ENCODE data around the gene CDC14B.

The CDC14B gene

DNA sequence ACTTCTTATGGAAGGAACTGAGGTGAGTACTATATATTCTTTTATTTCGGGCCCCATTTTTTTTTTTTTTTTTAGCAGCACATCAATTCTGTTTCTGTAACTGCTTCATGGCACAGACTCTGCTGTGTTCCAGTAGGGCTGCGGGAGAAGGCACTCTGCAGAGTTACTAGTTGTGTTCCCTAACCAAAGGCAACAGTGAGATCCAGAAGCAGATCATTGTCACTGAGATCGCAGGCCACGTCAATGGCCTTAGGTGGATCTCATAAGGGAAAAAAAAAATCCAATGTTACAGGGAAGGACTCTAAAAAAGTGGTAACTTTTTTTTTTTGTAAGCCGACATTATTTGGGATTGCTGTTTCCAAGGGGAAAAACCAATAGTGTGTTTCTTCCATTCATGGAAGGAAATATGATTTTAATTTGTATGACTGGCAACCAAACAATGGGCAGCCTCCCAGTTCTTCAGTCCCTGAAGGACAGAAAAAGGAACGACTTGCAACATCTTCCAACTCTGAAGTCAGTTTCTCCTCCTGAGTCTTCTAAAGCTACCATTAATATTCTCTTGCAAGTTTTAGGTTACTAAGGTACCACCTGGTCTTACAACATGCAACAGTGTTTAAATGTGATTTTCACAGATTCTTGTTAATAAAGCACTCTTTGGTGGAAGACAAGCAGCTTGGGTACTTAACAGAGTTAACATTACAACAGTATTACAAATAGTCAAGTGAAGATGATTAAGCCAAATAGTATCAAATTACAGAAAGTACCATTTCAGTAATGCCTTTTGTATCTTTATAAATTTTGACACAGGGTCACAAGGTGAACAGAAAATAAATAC is 116.9 kb downstream of the CDC14B start:
- DNase-seq (ENCODE audit: low spot score) = no peak

DNA sequence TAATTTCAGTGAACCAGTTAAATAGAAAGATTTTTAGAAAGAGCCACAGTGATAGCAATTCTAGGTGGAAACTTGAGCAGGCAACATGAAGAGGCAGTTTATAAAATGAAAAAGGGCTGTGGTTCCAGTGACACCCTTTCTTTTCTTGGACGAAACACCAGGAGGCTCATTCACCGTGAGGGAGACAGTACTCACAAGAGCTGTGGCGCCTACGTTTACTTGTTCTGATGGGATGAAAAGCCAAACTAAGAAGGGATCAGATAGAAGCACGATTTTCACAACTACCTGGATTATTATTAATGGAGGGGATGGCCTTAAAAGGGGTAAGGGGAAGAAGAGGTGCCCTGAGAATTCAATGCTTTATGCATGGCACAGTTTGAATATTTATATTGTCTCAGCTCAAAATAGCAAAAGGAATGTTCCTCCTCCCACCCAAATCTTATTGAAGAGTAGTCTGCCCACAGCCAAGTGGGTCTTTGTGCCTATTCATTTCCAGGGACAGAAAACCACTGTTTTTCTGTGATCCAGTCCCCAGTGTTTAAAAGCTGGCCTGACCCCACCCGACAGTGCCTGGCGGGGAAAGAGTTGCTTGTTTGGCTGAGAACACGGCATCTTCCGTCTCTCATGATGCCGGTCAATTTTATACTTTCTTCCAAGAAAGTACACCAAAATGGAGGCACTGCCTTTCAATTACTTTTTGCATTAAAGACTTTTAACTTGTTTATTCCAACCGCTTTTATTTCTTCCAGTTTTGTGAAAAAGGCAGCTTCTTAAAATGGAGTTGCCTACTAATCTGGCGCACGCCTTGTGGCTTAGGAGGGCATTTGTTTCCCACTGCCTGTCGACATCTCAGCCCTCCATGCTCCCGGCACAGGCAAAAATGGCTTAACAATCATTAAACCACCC is 117.8 kb downstream of the CDC14B start:
- DNase-seq (ENCODE audit: low spot score) = no peak

DNA sequence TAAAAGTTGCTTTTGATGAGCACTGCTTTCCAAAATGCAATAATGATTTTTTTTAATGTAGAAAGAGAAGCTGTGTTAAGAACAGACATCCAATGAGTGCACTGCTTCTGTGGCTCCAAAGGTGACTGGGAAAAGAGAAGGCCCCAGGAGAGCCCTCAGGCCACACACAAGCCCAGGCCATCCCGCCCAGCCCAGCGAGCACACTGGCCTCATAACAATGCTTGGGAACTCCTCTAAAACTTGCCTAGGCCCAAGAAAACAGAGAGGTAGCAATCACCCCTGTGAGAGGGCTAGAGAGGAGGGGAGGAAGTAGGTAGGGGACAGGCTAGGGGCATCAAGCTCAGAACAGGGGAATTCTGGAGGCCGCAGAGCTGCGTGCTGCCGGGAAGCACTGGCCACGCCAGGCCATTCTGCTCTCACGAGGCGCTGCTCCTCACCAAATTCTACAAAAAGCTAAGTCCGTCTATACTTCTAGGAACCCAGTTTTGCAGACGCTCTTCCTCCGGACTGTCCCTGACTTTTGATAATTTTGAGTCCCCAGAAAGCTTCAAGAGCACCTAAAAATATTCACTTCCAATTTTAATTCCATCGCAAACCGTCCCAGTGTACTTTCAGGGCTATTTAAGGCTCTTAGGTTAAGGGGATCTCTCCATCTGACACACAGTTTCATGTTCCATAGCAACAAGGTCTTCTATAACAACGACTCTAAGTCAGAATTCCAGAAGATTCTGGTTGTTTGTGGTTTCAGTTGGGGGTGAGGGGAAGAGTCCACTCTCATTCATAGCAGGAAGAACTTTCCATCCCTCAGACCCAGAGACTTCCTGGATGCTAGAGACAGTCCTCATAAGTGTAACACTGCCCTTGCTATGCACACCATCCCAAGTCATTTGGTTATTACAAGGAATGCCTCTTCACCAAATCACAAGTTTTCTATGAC is 118.7 kb downstream of the CDC14B start:
- no peak for DNase-seq (ENCODE audit: low spot score)

DNA sequence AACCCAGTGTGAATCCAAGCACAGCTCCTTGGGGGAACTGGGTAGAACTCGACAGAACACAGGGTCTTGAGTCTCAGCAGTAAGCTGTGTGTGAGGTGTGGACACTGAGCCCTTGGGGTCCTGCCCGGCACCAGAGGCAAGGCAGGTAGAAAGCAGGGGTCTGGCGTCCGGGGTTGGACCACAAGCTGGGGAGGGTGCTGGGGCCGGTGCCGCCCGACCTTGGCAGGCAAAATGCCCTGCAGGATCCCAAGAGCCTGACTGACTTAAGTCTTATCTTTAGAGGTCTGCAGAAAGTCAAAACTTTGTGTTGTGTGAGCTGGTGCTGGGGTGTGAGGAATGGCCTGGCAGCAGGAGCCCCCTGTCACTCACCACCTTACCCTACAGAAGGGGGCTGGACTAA is 120.4 kb downstream of the CDC14B start:
- DNase-seq (ENCODE audit: low spot score) = no peak

DNA sequence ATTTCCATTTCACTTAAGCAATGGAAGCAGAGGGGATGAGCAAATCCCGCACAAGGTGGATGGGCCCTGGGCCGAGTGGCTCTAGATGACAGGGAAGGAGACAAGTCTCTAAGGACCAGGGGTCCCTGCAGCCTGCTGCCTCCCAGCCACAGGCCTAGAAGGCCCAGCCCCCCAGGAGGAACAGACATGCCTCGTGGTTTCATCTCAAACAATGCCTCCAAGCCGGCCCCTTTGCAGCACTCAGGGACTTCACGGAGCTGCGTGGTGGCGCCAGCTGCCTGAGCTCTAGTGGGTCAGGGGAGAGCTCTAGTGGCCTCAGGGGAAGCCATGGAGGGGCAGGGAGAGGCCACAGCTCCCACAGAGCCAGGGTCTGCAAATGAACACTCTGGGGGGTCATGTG is 120.8 kb downstream of the CDC14B start:
- DNase-seq (ENCODE audit: low spot score) = no peak

DNA sequence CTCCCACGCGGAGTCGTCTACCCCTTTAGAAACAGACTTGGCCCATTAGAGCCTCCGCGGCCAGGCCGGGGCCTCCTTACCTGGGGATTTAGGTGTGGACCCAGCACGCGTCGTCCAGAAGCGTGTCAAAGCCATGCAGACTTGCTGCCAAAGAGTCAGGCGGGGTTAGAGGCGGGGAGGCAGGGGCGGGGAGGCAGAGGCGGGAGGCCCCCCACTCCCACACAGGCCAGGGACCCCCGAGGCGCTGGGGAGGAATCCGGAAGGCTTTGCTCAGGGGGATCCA is 122.6 kb downstream of the CDC14B start:
- no peak for DNase-seq (ENCODE audit: low spot score)

DNA sequence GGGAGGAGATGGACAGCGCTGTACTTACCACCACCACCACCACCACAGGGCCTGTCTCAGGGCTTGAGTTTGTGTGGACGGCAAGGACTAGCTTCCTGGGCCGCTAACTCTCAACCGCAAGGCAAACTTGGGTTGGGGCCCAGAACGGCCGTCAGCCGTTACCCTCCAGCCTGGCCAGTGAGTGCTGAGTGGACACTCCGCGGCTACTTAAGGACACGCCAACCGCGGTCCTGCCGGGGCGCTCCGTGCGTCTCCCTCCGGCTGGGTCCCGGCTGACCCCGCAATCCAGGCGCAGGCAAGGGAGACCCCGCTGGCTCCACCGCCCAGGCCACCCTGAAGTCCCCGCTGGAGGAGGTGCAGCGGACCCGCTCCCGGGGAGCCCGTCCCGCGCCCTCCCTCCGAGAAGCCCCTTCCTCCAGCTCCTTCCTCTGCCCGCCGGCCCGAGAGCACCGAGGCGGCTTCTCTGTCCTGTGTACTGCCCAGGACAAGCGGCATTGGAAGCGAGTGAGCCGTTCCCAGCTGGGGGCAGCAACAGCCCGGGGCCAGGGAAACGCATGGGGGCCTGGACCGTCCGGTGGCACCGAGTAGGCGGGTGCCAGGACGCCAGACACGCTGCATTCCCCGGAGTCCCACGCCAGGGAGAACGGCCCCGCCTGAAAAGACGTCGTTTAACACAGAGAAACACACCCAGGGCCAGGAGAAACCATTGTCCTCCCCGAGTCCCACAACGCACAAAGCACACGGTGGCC is 123.1 kb downstream of the CDC14B start:
- DNase-seq (ENCODE audit: low spot score) = no peak

DNA sequence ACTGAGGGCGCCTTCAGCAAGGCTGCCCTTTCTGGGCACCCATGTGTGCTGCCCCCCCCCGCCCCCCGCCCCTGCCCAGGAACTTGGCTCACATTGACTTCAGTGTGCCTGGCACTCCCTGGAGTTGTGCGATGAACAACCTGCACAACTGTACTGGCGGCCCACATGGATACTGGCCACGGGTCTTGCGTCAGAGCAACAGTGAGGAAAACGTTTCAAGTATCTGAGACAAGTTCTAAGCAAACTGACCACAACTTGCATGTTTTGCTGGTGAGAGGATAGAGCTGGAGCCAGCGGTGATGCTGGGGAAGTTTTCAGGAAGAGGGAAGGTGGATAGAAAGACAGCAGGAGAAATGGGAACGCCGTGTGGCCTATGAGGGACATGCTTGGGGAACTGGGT is 124.3 kb downstream of the CDC14B start:
- DNase-seq (ENCODE audit: low spot score) = no peak

DNA sequence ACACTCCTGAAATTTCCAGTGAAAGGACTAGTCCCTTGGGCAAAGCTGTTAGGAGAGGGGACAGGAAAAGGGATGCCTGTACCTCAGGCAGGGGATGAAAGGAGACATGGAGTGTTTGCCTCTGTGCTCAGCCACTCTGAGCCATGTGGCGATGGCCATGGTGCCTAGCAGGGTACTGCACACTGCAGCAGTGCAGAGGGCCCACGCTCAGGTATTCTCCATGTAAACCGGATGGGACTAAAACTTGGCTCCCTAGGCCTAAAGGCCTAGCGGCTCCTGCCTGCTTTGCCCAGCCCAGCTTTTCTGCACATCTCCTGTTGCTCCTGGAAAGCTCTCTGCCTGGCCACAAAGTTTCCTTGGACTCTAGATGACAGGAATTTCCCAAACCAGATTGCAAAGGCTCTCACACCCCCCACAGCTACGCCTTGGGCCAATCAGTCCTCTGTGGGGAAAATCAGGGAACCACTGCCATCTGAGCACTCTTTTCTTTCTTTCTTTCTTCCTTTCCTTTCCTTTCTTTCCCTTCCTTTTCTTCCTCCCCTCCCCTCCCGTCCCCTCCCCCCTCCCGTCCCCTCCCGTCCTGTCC is 125.3 kb downstream of the CDC14B start:
- no peak for DNase-seq (ENCODE audit: low spot score)

DNA sequence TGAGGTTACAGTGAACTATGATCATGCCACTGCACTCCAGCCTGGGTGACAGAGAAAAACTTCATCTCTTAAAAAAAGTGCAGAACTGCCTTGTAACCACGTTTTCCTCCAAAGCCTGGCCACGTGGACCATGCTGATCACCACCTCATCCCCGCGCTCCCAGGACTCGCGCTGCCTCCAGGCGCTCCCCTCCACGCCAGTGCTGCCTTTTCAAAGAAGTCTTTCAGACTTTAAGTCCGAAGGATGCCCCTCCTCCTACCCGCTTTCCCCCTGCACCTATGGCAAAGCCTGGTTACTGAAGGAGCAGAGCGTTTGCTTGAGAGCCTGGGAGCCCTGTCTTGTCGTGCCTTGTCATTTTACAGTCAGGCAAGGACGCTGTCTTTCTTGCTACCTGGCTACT is 125.9 kb downstream of the CDC14B start:
- DNase-seq (ENCODE audit: low spot score) = no peak

DNA sequence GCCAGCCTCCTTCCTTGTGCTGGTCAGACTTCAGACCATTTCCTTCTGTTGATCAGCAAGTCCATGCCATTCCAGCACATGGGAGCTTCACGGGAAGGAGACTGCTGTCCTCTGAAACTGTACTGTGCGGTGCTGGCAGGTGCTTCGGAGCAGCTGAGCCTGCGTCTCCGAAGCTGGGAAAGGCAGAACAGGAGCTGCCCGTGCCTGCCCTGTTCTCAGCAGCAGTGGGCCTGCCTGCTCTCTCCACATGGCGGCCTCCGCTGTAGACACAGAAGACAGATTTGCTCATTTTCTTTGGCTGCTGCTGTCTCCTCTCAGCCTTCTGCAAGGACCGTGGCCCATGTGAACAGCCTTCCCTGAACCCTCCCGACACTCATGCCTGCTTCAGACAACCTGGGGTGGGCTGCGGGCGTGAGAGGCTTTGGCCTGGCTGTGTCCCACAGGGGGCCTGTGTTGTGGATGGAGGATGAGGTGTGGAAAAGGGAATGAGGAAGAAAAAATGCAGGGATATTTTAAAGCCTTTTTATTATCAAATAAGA is 126.6 kb downstream of the CDC14B start:
- DNase-seq (ENCODE audit: low spot score) = no peak

DNA sequence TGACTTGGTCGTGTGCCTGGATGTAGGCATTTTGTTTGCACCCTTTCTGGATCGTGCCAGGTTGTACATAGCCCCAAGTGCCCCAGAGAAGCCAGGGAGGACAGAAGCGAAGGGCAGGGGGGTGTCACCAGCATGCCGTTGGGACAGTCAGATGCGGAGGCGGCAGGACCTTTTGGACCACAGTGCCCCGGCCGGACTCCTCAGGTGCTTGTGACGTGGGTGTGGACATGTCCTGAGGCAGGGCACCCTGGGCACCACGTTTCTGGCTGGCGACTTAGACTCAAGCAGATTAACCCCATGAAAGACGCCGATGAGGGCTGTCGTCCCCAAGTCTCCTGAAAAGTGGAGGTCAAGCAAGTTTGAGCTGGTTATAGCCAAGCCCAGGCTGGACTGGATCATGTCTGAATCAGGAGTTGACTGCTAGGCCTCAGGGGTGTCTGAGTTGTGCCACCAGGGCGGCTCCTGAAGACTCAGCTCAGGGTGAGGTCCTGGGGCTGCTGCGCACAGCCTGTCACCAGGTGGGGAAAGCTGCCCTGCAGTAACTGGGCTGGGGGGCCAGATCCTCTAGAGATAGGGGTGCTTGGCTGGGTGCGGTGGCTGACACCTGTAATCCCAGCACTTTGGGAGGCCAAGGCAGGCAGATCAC is 127.6 kb downstream of the CDC14B start:
- DNase-seq (ENCODE audit: low spot score) = no peak

DNA sequence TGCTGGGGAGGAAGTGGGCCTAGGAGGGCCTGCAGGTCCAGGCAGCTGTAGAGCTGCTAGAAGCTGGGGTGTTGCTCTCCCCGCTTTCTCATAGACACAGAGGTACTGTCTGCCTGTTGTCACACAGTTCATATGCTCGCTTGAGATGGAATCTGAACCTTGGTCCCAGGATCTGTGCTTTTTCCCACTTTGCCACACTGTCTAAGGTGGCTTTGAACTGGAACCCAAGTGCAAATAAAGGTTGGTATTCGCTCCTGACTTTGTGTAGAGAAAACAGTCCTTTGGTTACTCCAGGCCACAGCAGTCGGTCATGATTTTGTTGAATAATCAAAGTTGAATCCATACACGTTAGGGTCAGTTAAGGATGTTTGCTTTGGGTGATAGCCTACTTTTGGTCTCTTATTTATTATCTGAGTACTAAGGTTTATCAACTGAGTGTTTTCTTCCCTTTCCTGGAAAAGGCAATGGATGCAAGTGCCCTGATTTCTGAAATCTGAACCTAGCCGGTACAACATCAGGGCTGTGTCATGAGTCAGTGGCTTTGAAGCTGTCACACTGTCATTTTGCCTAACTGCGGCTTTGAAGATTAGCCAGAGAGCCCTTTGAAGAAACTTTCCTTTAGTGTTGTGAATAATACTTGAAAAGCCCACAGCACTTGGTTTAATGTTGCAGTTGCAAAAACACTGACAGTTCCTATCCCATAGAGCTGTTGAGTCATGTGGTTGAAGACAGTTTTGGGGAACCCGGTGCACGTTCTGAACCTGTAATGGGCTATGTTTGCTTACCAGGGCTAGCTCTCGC is 128.4 kb downstream of the CDC14B start:
- no peak for DNase-seq (ENCODE audit: low spot score)

DNA sequence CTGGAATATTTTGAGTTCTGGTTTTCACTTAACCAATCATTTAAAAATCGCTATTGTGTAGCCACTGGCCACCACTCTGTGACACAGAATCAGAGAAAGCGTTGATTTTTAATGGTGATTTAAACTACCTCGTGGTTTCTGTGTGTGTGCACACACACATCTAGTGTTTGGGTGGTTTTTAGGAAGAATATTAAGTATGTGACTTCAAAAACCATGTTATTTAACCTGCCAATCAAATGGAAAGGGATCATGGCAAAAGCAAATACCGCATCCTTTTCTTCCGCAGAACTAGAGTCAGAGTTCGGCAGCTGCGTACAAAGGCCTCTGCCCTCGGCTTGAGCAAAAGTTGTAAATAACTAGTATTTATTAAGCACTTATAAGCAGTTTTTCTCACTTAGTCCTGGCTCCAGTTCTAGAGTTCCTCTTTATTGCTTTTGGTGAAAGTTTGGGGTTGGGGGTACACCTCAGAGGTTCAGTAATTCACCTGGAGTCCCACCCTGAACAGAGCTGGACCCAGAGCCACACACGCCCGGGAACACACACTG is 129.0 kb downstream of the CDC14B start:
- no peak for DNase-seq (ENCODE audit: low spot score)

DNA sequence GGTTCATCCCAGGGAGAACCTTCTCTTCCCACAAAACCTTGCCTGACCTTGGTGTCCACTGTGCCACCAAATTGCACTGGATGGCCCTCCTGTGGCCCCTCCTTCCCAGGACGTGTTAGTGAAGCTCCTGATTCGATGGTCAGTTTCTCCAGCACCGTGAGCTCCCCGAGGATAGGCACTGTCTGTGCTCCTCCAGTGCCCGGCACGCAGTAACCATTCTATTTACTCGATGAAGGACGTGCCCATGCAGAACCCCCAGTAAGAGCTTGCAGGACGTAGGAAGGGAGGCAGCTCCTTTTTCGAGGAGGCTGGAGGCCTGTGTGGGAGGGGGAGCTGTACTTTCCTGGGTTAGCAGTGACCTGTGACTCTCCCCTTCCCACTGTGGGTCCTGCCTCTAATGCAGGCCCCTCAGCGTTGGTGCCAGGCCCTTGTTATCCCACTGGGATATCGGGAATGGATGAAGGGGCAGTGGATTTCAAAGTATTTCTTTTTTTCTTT is 130.1 kb downstream of the CDC14B start:
- DNase-seq (ENCODE audit: low spot score) = no peak

DNA sequence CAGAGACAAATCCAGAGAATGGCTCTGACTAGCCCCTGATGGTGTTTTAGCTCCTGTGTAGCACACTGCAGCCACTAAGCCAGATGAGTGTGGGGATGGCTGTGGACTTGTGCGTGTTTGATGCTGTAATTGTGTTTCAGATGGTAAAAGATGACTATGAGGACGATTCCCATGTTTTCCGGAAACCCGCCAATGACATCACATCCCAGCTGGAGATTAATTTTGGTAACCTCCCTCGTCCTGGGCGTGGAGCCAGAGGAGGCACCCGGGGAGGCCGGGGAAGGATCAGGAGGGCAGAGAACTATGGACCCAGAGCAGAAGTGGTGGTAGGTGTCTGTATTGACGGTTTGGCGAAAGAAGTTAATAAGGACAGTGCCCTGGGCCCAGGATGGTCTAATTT is 131.7 kb downstream of the CDC14B start:
- DNase-seq (ENCODE audit: low spot score) = no peak

DNA sequence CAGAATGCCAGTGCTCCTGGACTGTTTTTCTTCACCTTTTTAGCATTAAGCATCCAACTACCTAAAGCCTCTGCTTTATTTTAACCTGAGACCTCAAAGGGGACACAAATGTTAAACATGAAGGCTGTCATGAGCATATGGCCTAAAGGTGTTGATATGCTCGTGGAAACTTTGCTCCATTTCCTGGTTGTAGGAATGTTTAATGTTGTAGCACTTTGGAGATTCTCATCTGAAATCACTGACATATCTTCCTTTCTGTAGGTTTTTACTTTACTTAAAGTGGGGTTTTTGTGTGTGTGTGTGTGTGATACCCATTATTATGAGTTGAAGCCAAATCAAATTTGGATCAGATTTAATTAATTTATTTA is 132.6 kb downstream of the CDC14B start:
- DNase-seq (ENCODE audit: low spot score) = no peak

DNA sequence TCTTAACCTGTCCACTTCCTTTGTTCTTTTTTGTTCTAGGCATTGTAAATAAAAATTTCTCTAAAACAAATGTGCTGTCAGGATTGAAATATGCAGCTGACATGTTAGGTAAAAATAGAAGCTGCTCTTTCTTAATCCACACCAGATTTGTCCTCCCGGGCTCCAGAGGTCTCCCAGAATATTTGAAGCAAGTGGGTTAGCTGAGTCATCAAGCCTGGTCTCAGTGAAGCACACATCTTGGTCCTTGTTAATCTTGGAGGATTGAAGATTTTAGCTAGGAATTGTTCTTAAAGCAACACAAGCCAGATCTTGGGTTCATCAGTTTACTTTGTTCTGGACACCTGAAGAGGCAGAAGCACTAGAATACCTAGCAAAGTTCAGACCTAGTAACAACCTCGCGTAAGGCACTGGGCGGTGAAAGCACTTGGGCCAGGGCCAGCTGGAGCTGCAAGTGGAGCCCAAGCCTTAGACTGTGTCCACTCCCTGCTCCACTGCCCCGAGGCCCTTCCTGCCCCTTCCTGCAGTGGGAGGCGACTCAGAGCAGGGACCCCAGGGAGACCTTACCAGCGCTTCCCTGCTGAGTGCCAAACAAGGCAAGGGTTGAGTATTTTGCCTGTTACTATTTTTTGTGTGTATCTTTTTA is 133.1 kb downstream of the CDC14B start:
- DNase-seq (ENCODE audit: low spot score) = no peak
